H1 (cell line): ENCODE measurements around the gene ZFTA. TPM values are rescaled to one million over a fixed set of nuclear protein-coding genes. Genes with fewer than 3 reads are reported as not detected.
A peak's percentile ranks its signal among the peaks of the same experiment; 100 is the strongest.

Experiments
- SP4 ChIP-seq: IDR thresholded peaks from 2 replicates; pipeline ENCODE4 v1.6.1; 2012; ENCODE audit warnings: low read length, inconsistent platforms
- polyA plus RNA-seq, 7 experiments: library from polyadenylated mRNA; depleted of rRNA in 3 of 7; stranded (reverse) in 5 of 7; unstranded in 2 of 7; fragments of >200 nt in 5 of 7; fragments of 200-250 nt in 2 of 7; gene quantifications; 1 replicate in 5 of 7; 2 replicates in 1 of 7; 4 replicates in 1 of 7; pipeline versions ENCODE4 v1.2.1 to v1.2.3, GENCODE V29; 2011 to 2013; ENCODE audit warnings: missing spikeins in 2 of 7, mixed read lengths in 2 of 7
- total RNA-seq: library from RNA; stranded (reverse); fragmentation: NEBNext Ultra II Directional; extraction: Animal tissue kit (Norgen Biotek cat#: 25700); gene quantifications from 2 replicates; pipeline ENCODE4 v1.2.1, GENCODE V29; 2021
- TF ChIP-seq, protein P1 (sequence below): fragments of 300-600 bp; sonication (generic); IDR thresholded peaks from 2 replicates; pipeline ENCODE4 v1.7.1; 2012; ENCODE audit warnings: low read length, moderate library complexity, mild to moderate bottlenecking, inconsistent platforms; ENCODE audit not compliant: insufficient replicate concordance

ZFTA gene
- total and polyA plus RNA-seq, 2 of the 8 experiments (the other 6 are each of a cell fraction or from before 2014, with no cell fraction given): 9.5 to 34.0 TPM

- TF ChIP-seq, protein P1, sequence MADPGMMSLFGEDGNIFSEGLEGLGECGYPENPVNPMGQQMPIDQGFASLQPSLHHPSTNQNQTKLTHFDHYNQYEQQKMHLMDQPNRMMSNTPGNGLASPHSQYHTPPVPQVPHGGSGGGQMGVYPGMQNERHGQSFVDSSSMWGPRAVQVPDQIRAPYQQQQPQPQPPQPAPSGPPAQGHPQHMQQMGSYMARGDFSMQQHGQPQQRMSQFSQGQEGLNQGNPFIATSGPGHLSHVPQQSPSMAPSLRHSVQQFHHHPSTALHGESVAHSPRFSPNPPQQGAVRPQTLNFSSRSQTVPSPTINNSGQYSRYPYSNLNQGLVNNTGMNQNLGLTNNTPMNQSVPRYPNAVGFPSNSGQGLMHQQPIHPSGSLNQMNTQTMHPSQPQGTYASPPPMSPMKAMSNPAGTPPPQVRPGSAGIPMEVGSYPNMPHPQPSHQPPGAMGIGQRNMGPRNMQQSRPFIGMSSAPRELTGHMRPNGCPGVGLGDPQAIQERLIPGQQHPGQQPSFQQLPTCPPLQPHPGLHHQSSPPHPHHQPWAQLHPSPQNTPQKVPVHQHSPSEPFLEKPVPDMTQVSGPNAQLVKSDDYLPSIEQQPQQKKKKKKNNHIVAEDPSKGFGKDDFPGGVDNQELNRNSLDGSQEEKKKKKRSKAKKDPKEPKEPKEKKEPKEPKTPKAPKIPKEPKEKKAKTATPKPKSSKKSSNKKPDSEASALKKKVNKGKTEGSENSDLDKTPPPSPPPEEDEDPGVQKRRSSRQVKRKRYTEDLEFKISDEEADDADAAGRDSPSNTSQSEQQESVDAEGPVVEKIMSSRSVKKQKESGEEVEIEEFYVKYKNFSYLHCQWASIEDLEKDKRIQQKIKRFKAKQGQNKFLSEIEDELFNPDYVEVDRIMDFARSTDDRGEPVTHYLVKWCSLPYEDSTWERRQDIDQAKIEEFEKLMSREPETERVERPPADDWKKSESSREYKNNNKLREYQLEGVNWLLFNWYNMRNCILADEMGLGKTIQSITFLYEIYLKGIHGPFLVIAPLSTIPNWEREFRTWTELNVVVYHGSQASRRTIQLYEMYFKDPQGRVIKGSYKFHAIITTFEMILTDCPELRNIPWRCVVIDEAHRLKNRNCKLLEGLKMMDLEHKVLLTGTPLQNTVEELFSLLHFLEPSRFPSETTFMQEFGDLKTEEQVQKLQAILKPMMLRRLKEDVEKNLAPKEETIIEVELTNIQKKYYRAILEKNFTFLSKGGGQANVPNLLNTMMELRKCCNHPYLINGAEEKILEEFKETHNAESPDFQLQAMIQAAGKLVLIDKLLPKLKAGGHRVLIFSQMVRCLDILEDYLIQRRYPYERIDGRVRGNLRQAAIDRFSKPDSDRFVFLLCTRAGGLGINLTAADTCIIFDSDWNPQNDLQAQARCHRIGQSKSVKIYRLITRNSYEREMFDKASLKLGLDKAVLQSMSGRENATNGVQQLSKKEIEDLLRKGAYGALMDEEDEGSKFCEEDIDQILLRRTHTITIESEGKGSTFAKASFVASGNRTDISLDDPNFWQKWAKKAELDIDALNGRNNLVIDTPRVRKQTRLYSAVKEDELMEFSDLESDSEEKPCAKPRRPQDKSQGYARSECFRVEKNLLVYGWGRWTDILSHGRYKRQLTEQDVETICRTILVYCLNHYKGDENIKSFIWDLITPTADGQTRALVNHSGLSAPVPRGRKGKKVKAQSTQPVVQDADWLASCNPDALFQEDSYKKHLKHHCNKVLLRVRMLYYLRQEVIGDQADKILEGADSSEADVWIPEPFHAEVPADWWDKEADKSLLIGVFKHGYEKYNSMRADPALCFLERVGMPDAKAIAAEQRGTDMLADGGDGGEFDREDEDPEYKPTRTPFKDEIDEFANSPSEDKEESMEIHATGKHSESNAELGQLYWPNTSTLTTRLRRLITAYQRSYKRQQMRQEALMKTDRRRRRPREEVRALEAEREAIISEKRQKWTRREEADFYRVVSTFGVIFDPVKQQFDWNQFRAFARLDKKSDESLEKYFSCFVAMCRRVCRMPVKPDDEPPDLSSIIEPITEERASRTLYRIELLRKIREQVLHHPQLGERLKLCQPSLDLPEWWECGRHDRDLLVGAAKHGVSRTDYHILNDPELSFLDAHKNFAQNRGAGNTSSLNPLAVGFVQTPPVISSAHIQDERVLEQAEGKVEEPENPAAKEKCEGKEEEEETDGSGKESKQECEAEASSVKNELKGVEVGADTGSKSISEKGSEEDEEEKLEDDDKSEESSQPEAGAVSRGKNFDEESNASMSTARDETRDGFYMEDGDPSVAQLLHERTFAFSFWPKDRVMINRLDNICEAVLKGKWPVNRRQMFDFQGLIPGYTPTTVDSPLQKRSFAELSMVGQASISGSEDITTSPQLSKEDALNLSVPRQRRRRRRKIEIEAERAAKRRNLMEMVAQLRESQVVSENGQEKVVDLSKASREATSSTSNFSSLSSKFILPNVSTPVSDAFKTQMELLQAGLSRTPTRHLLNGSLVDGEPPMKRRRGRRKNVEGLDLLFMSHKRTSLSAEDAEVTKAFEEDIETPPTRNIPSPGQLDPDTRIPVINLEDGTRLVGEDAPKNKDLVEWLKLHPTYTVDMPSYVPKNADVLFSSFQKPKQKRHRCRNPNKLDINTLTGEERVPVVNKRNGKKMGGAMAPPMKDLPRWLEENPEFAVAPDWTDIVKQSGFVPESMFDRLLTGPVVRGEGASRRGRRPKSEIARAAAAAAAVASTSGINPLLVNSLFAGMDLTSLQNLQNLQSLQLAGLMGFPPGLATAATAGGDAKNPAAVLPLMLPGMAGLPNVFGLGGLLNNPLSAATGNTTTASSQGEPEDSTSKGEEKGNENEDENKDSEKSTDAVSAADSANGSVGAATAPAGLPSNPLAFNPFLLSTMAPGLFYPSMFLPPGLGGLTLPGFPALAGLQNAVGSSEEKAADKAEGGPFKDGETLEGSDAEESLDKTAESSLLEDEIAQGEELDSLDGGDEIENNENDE: no peak
- TF ChIP-seq SP4: peak; percentile 26; the same call in 1 of the 2 replicates
- TF ChIP-seq, all 59 proteins: peak for 7
Observed at GRCh38 chr11:63761188-63761587, 7.4 kb downstream of the ZFTA start (continued).
